RWPE1 (cell line): ENCODE data around the gene AKR1A1.

Experiments
- CTCF ChIA-PET: fragments of 350-600 bp; sonication (Branson Sonifier 250); formaldehyde crosslinking; extraction: SDS; loops from one replicate; lab custom pipeline; 2021; lab: Yijun Ruan, JAX
- POLR2A ChIA-PET: fragments of 400-600 bp; formaldehyde crosslinking; extraction: SDS; loops from one replicate; lab custom pipeline; 2020; ENCODE audit warnings: antibody characterized with exemption; ENCODE audit not compliant: low non-redundant PET; lab: Yijun Ruan, JAX
- DNase-seq: peaks from one replicate; pipeline ENCODE4 v3.0.0; 2012; ENCODE audit warnings: low spot score
- H3K27ac ChIP-seq: fragments of 450-650 bp; 2 replicates; pipeline ENCODE4 v1.5.1; 2017
- TF ChIP-seq, protein P1 (sequence below): fragments of 450-650 bp; conservative IDR thresholded peaks from 2 replicates; pipeline ENCODE4 v1.5.1; 2017; ENCODE audit warnings: low read depth, mild to moderate bottlenecking

Gene AKR1A1

GRCh38 chr1:45526135-45526644, 24.4 kb upstream of the AKR1A1 start:
- CTCF ChIA-PET, result interaction anchor here (0.7 kb wide), 1 partner anchor 78 kb away, joined by 4 read pairs; no protein-coding TSS in a partner anchor
- POLR2A ChIA-PET, result no interaction called here
- no peak for DNase-seq

DNA sequence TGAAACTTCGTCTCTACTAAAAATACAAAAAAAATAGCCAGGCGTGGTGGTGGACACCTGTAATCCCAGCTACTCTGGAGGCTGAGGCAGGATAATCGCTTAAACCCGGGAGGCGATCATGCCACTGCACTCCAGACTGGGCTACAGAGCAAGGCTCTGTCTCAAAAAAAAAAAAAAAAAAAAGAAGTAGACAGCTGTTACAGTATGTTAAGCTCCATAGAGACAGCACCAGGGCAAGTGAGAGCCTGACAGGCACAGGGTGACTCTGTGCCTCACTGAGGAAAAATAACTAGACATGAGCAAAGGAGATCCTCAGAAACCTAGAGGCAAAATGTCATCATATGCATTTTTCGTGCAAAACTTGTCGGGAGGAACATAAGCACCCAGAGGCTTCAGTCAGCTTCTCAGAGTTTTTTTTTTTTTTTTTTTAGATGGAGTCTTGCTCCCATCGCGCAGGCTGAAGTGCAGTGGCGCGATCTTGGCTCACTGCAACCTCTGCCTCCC, 19.9 kb upstream of the AKR1A1 start:
- POLR2A ChIA-PET, result interaction anchor here (0.6 kb wide), 1 partner anchor 190 kb away, joined by 5 read pairs; no protein-coding TSS in a partner anchor
- H3K27ac ChIP-seq, result no peak overlapping the region
- TF ChIP-seq, protein P1, sequence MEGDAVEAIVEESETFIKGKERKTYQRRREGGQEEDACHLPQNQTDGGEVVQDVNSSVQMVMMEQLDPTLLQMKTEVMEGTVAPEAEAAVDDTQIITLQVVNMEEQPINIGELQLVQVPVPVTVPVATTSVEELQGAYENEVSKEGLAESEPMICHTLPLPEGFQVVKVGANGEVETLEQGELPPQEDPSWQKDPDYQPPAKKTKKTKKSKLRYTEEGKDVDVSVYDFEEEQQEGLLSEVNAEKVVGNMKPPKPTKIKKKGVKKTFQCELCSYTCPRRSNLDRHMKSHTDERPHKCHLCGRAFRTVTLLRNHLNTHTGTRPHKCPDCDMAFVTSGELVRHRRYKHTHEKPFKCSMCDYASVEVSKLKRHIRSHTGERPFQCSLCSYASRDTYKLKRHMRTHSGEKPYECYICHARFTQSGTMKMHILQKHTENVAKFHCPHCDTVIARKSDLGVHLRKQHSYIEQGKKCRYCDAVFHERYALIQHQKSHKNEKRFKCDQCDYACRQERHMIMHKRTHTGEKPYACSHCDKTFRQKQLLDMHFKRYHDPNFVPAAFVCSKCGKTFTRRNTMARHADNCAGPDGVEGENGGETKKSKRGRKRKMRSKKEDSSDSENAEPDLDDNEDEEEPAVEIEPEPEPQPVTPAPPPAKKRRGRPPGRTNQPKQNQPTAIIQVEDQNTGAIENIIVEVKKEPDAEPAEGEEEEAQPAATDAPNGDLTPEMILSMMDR, result no peak
- CTCF ChIA-PET, result interaction anchor here (0.6 kb wide), 1 partner anchor 29 kb away, joined by 3 read pairs; no protein-coding TSS in a partner anchor
- no peak for DNase-seq

More at GRCh38 chr1:45526135-45526644, 24.4 kb upstream of the AKR1A1 start:
- TF ChIP-seq, protein P1, result no peak
- H3K27ac ChIP-seq, result no peak overlapping the region

DNA sequence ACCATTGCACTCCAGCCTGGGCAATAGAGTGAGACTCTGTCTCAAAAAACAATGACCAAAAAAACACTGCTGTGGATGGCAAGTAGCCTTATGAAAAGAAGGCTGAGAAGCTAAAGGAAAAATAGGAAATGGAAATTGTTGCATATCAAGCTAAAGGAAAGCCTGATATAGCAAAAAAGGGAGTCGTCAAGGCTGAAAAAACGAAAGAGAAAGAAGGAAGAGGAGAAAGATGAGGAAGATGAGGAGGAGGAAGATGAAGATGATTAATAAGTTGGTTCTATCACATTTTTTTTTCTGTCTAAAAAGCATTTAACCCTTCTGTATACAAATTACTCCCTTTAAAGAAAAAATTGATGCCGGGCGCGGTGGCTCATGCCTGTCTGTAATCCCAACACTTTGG, 18.8 kb upstream of the AKR1A1 start:
- TF ChIP-seq, protein P1, result no peak
- H3K27ac ChIP-seq, result no peak overlapping the region
- no peak for DNase-seq
- ChIA-PET CTCF (interaction anchor here (0.6 kb wide), 1 partner anchor 37 kb away, joined by 5 read pairs; no protein-coding TSS in a partner anchor), POLR2A (interaction anchor here (1.2 kb wide), 1 partner anchor 10 kb away, joined by 5 read pairs; the partner anchor contains the start of gene PRDX1)

- TF ChIP-seq, protein P1, result no peak
- ChIA-PET CTCF (no interaction called here), POLR2A (no interaction called here)
- no peak overlapping the region for H3K27ac ChIP-seq
- no peak for DNase-seq
Observed at GRCh38 chr1:45535988-45536766, 14.4 kb upstream of the AKR1A1 start.

DNA sequence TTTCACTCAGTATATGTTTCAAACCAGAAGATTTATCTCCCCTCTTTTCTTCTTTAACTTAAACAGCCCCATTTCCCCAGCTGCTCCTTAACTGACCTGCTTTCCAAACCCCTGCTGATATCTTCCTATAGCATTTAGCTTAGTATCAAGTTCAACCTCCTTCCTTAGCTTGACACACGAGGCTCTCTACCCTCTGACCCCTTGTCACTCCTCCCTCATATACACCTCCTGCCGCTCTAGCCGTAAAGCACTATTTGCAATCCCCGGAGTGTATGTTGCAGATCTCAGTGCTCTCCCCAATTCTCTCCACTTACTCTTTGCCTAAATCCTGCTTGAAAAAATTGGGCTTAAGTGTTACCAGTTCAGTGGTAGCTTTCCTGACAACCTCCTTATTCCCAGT, 13.7 kb upstream of the AKR1A1 start:
- CTCF ChIA-PET, result interaction anchor here (1.1 kb wide), 1 partner anchor 34 kb away, joined by 3 read pairs; no protein-coding TSS in a partner anchor
- H3K27ac ChIP-seq, result no peak overlapping the region
- no peak for DNase-seq
- TF ChIP-seq, protein P1, result no peak
- POLR2A ChIA-PET, result no interaction called here

DNA sequence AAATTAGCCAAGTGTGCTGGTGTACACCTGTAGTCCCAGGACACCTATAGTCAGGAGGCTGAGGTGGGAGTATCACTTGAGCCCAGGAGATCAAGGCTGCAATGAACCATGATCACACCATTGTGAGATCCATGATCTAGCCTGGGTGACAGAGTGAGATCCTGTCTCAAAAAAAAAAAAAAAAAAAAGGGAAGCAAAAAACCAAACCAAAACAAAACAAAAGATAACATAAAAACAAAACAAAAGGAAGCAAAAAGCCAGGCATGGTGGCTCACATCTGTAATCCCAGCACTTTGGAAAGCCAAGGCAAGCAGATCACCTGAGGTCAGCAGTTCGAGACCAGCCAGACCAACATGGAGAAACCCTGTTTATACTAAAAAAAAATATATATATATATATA, 9.4 kb upstream of the AKR1A1 start:
- TF ChIP-seq, protein P1, result no peak
- POLR2A ChIA-PET, result no interaction called here

More for the DNA sequence above, 9.4 kb upstream of the AKR1A1 start:
- no peak overlapping the region for H3K27ac ChIP-seq
- CTCF ChIA-PET, result no interaction called here
- no peak for DNase-seq
